Smooth muscle cell (in vitro differentiated cells): ENCODE data around the gene PLIN1. TPM values are rescaled to one million over a fixed set of nuclear protein-coding genes. Genes with fewer than 3 reads are reported as not detected.

Experiments
- DNase-seq: peaks from one replicate; lab custom pipeline; 2025; ENCODE audit not compliant: unreplicated experiment; lab: John Stamatoyannopoulos, UW
- H2AFZ ChIP-seq: fragments of 200-600 bp; sonication (generic); 2 replicates; pipeline ENCODE4 v1.6.0; 2016; ENCODE audit warnings: antibody characterized with exemption, low read depth, mild to moderate bottlenecking
- H3F3A ChIP-seq: fragments of 200-600 bp; sonication (generic); 2 replicates; pipeline ENCODE4 v1.6.0; 2017; ENCODE audit warnings: antibody characterized with exemption, low read depth
- H3K27ac ChIP-seq: fragments of 200-600 bp; sonication (generic); 2 replicates; pipeline ENCODE4 v1.5.1; 2016; ENCODE audit warnings: low read depth, mild to moderate bottlenecking
- H3K27me3 ChIP-seq: fragments of 200-600 bp; sonication (generic); 2 replicates; pipeline ENCODE4 v1.6.1; 2016; ENCODE audit warnings: low read depth, mild to moderate bottlenecking
- H3K36me3 ChIP-seq: fragments of 200-600 bp; sonication (generic); 2 replicates; pipeline ENCODE4 v1.5.1; 2016; ENCODE audit warnings: low read depth
- H3K4me1 ChIP-seq: fragments of 200-600 bp; sonication (generic); 2 replicates; pipeline ENCODE4 v1.5.1; 2016; ENCODE audit warnings: low read depth
- H3K4me2 ChIP-seq: fragments of 200-600 bp; sonication (generic); 2 replicates; pipeline ENCODE4 v1.6.0; 2016; ENCODE audit warnings: mild to moderate bottlenecking
- H3K4me3 ChIP-seq: fragments of 200-600 bp; sonication (generic); 2 replicates; pipeline ENCODE4 v1.5.1; 2016; ENCODE audit warnings: mild to moderate bottlenecking
- H3K79me2 ChIP-seq: fragments of 200-600 bp; sonication (generic); 2 replicates; pipeline ENCODE4 v1.6.0; 2016; ENCODE audit warnings: low read depth, mild to moderate bottlenecking
- H3K9ac ChIP-seq: fragments of 200-600 bp; sonication (generic); 2 replicates; pipeline ENCODE4 v1.6.0; 2016; ENCODE audit warnings: low read depth
- H3K9me3 ChIP-seq: fragments of 200-600 bp; sonication (generic); replicated peaks from 2 replicates; pipeline ENCODE4 v1.5.1; 2016; ENCODE audit warnings: low read depth
- H4K20me1 ChIP-seq: fragments of 200-600 bp; sonication (generic); 2 replicates; pipeline ENCODE4 v1.6.0; 2016; ENCODE audit warnings: low read depth
- WGBS: methylation state at CpG from one replicate; pipeline ENCODE4 v1.1.7; 2016; ENCODE audit warnings: low lambda C conversion rate; 5-methylcytosine and 5-hydroxymethylcytosine counted together
- polyA plus RNA-seq: library from polyadenylated mRNA; unstranded; fragments of >200 nt; fragmentation: Nextera tagmentation; extraction: Ambion mirVana; gene quantifications from 2 replicates; pipeline ENCODE4 v1.2.1, GENCODE V29; 2016
- small RNA-seq: library from RNA; depleted of rRNA; stranded (forward); fragments of <200 nt; gene quantifications from one replicate; pipeline ENCODE3, GENCODE V24; 2014
- total RNA-seq: library from RNA; depleted of rRNA; stranded (reverse); fragments of >200 nt; gene quantifications from 2 replicates; pipeline ENCODE4 v1.2.3, GENCODE V29; 2014
- TF ChIP-seq, protein P1 (sequence below): fragments of 200-600 bp; sonication (generic); IDR thresholded peaks from 2 replicates; pipeline ENCODE4 v1.5.1; 2017; ENCODE audit warnings: borderline replicate concordance, mild to moderate bottlenecking, antibody characterized with exemption; ENCODE audit not compliant: insufficient read depth, poor library complexity, severe bottlenecking

The PLIN1 gene
- total and polyA plus RNA-seq, 2 experiments from 2014 or later, result 0.04 to 0.66 TPM

DNA sequence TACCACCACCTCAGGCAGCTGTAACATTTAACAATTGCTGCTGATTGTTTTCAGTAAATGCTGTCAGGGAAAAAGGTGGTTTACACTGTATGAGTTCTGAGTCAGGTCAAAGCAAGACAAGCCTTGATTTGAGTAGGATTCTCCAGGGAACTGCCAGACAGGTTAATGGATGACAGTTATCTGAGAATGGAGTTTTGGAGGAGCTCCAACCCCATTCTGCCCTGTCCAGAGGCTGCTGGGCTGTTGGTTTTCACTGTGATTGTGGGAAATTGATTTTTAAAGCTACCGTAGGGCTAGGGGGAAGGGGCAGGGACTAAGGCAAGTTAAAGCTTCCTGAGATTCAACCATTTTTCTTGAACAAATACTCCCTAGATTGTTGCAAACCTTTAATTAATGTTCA is 64.0 kb downstream of the PLIN1 start:
- WGBS, result 100% methylated on average over 1 of the region's 1 CpG
- no peaks in the 10 kb centered on the region for H3K79me2 ChIP-seq
- TF ChIP-seq, protein P1, sequence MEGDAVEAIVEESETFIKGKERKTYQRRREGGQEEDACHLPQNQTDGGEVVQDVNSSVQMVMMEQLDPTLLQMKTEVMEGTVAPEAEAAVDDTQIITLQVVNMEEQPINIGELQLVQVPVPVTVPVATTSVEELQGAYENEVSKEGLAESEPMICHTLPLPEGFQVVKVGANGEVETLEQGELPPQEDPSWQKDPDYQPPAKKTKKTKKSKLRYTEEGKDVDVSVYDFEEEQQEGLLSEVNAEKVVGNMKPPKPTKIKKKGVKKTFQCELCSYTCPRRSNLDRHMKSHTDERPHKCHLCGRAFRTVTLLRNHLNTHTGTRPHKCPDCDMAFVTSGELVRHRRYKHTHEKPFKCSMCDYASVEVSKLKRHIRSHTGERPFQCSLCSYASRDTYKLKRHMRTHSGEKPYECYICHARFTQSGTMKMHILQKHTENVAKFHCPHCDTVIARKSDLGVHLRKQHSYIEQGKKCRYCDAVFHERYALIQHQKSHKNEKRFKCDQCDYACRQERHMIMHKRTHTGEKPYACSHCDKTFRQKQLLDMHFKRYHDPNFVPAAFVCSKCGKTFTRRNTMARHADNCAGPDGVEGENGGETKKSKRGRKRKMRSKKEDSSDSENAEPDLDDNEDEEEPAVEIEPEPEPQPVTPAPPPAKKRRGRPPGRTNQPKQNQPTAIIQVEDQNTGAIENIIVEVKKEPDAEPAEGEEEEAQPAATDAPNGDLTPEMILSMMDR, result no peak
- no peak for DNase-seq
- no peaks in the 10 kb centered on the region for H4K20me1 ChIP-seq
- H3K9me3 ChIP-seq, result peaks cover 7% of the 10 kb centered on the region
- H3K9ac ChIP-seq, result no peak overlapping the region
- no peak overlapping the region for H2AFZ ChIP-seq
- H3F3A ChIP-seq, result no peaks in the 10 kb centered on the region
- no peak overlapping the region for H3K4me2 ChIP-seq
- H3K4me1 ChIP-seq, result no peaks in the 10 kb centered on the region
- H3K27ac ChIP-seq, result no peak overlapping the region
- H3K4me3 ChIP-seq, result no peak overlapping the region
- peaks cover 8% of the 10 kb centered on the region for H3K36me3 ChIP-seq
- H3K27me3 ChIP-seq, result no peaks in the 10 kb centered on the region

Small RNA genes lying within 50 kb of the gene (small RNA-seq; reads per million reads assigned to genes)
- not detected for gene RNU6-132P

Other genes with a start within 250 kb of the PLIN1 start
- 11.3 and 12.0 TPM in 2 replicates for gene RHCG, start 182.8 kb downstream of the PLIN1 start, total RNA-seq
- 10.9 and 13.2 TPM in 2 replicates for gene RHCG, start 182.8 kb downstream of the PLIN1 start, polyA plus RNA-seq
- gene TICRR, start 103.9 kb downstream of the PLIN1 start, total RNA-seq, result 2.5 and 2.6 TPM in 2 replicates
- gene TICRR, start 103.9 kb downstream of the PLIN1 start, polyA plus RNA-seq, result 1.3 and 2.5 TPM in 2 replicates
- gene KIF7, start 23.9 kb downstream of the PLIN1 start, total RNA-seq, result 4.8 and 7.6 TPM in 2 replicates
- 7.4 and 7.6 TPM in 2 replicates for gene KIF7, start 23.9 kb downstream of the PLIN1 start, polyA plus RNA-seq
- 4.7 and 9.0 TPM in 2 replicates for gene PEX11A, start 11.4 kb upstream of the PLIN1 start, total RNA-seq
- gene PEX11A, start 11.4 kb upstream of the PLIN1 start, polyA plus RNA-seq, result 3.8 and 5.6 TPM in 2 replicates
- 0.13 TPM in 1 of 2 replicates, not detected in the other for gene WDR93, start 11.4 kb upstream of the PLIN1 start, total RNA-seq
- 0.80 TPM in 1 of 2 replicates, not detected in the other for gene WDR93, start 11.4 kb upstream of the PLIN1 start, polyA plus RNA-seq
- not detected in 2 replicates for gene MESP1, start 71.9 kb upstream of the PLIN1 start, total RNA-seq
- 0.15 and 0.67 TPM in 2 replicates for gene MESP1, start 71.9 kb upstream of the PLIN1 start, polyA plus RNA-seq
- not detected in 2 replicates for gene MESP2, start 97.0 kb upstream of the PLIN1 start, total RNA-seq
- 0.09 and 0.50 TPM in 2 replicates for gene MESP2, start 97.0 kb upstream of the PLIN1 start, polyA plus RNA-seq
- gene ANPEP, start 135.5 kb upstream of the PLIN1 start, total RNA-seq, result 11.6 and 12.9 TPM in 2 replicates
- gene ANPEP, start 135.5 kb upstream of the PLIN1 start, polyA plus RNA-seq, result 16.0 and 17.6 TPM in 2 replicates
- gene AP3S2, start 214.6 kb upstream of the PLIN1 start, total RNA-seq, result 54.7 and 55.8 TPM in 2 replicates
- 9.4 and 19.1 TPM in 2 replicates for gene AP3S2, start 214.6 kb upstream of the PLIN1 start, polyA plus RNA-seq
- 4.0 and 5.8 TPM in 2 replicates for gene ARPIN, start 233.6 kb upstream of the PLIN1 start, total RNA-seq
- 3.1 and 4.3 TPM in 2 replicates for gene ARPIN, start 233.6 kb upstream of the PLIN1 start, polyA plus RNA-seq